Measurements from ENCODE around the gene OSGEPL1.
A peak's percentile ranks its signal among the peaks of the same experiment; 100 is the strongest.

Gene OSGEPL1

DNA sequence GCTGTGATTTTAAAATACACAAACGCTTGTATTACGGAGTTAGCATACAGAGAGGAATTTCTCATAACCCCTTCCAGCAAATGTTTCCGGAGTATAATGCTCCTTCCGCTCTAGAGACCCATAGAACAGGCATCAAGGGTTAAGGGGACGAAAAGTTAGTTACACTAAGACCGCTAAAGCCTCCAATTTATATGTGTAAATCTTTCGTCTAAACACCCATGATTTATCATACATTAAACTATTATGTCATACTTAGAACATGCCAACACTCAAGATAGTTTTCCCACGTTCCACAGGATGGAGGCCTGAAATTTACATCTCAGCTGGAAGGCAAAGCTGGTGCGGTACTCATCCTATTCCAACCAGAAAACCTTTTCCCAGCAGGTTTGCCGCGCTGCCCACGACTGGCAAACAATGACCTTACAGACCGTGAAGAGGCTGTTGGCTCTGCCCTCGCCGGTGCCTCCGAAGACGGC, 20.9 kb upstream of the OSGEPL1 start:
- Histone ChIP-seq H3F3A (ENCODE audit: insufficient read depth, low read length) (peaks cover 17% of the 10 kb centered on the region), H3K9ac (ENCODE audit: low read length) (peak overlapping the region; percentile 89), H3K4me1 (ENCODE audit: low read length) (peaks cover 12% of the 10 kb centered on the region), H4K20me1 (ENCODE audit: insufficient read depth, low read length) (no peaks in the 10 kb centered on the region), H3K36me3 (replicated peaks; ENCODE audit: insufficient read depth, low read length) (peaks cover 3% of the 10 kb centered on the region; the same call in 1 of the 2 replicates), H3K9me3 (replicated peaks; ENCODE audit: insufficient read depth, low read length) (no peaks in the 10 kb centered on the region), H3K4me3 (ENCODE audit: low read length) (peak overlapping the region; percentile 79), H3K27me3 (replicated peaks; ENCODE audit: insufficient read depth, low read length) (no peaks in the 10 kb centered on the region), H3K4me2 (ENCODE audit: low read depth, low read length) (peak overlapping the region; percentile 76), H3K9me2 (replicated peaks; ENCODE audit: insufficient read depth, low read length) (no peaks in the 10 kb centered on the region), H3K79me2 (ENCODE audit: low read length) (peaks cover 87% of the 10 kb centered on the region), H2AFZ (ENCODE audit: low read length) (peak overlapping the region; percentile 72), H3K27ac (ENCODE audit: low read length) (peak overlapping the region; percentile 95)
- peak; percentile 28 for DNase-seq
- TF ChIP-seq, protein P1, sequence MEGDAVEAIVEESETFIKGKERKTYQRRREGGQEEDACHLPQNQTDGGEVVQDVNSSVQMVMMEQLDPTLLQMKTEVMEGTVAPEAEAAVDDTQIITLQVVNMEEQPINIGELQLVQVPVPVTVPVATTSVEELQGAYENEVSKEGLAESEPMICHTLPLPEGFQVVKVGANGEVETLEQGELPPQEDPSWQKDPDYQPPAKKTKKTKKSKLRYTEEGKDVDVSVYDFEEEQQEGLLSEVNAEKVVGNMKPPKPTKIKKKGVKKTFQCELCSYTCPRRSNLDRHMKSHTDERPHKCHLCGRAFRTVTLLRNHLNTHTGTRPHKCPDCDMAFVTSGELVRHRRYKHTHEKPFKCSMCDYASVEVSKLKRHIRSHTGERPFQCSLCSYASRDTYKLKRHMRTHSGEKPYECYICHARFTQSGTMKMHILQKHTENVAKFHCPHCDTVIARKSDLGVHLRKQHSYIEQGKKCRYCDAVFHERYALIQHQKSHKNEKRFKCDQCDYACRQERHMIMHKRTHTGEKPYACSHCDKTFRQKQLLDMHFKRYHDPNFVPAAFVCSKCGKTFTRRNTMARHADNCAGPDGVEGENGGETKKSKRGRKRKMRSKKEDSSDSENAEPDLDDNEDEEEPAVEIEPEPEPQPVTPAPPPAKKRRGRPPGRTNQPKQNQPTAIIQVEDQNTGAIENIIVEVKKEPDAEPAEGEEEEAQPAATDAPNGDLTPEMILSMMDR (IDR thresholded peaks at IDR 0.05; ENCODE audit: low read length) = no peak
- TF ChIP-seq EZH2phosphoT487 (IDR thresholded peaks at IDR 0.05; ENCODE audit: low read length) = no peak
- TF ChIP-seq EZH2 (optimal IDR thresholded peaks at IDR 0.05; ENCODE audit: low read depth, low read length) = no peak

DNA sequence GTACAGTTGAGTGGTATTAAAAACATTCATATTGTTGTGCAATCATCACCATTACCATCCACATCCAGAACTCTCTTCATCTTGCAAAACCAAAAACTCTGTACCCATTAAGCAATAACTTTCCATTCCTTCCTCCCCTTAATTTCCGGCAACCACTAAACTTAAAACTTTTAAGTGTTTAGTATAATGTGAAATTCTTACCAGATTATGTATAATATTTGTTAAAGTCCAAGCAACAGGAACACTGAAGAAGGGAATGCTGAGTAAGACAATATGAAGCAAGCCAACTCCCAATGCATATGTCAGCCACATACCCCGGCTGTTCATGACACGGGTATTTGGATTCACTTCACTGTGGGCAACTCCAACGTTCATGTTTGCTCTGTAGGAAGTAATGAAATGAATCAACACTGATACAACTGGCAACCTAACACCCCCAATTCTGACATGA, 19.7 kb upstream of the OSGEPL1 start:
- no peak overlapping the region for H3K27ac ChIP-seq (ENCODE audit: low read length)
- H3K79me2 ChIP-seq (ENCODE audit: low read length) = peaks cover 80% of the 10 kb centered on the region
- H3K4me2 ChIP-seq (ENCODE audit: low read depth, low read length) = peak overlapping the region; percentile 76; the same call in 1 of the 2 replicates
- DNase-seq = no peak
- TF ChIP-seq EZH2phosphoT487 (IDR thresholded peaks at IDR 0.05; ENCODE audit: low read length) (no peak), EZH2 (optimal IDR thresholded peaks at IDR 0.05; ENCODE audit: low read depth, low read length) (no peak)
- TF ChIP-seq, protein P1 (IDR thresholded peaks at IDR 0.05; ENCODE audit: low read length) = no peak
- no peaks in the 10 kb centered on the region for H3K9me3 ChIP-seq (replicated peaks; ENCODE audit: insufficient read depth, low read length)
- H3K4me1 ChIP-seq (ENCODE audit: low read length) = peaks cover 12% of the 10 kb centered on the region
- peak overlapping the region; percentile 79; the same call in 1 of the 2 replicates for H3K4me3 ChIP-seq (ENCODE audit: low read length)
- H3F3A ChIP-seq (ENCODE audit: insufficient read depth, low read length) = peaks cover 17% of the 10 kb centered on the region
- H3K36me3 ChIP-seq (replicated peaks; ENCODE audit: insufficient read depth, low read length) = peaks cover 3% of the 10 kb centered on the region; the same call in 1 of the 2 replicates
- no peaks in the 10 kb centered on the region for H3K27me3 ChIP-seq (replicated peaks; ENCODE audit: insufficient read depth, low read length)
- no peaks in the 10 kb centered on the region for H4K20me1 ChIP-seq (ENCODE audit: insufficient read depth, low read length)
- peak overlapping the region; percentile 89; the same call in 1 of the 2 replicates for H3K9ac ChIP-seq (ENCODE audit: low read length)
- H3K9me2 ChIP-seq (replicated peaks; ENCODE audit: insufficient read depth, low read length) = no peaks in the 10 kb centered on the region
- no peak overlapping the region for H2AFZ ChIP-seq (ENCODE audit: low read length)

DNA sequence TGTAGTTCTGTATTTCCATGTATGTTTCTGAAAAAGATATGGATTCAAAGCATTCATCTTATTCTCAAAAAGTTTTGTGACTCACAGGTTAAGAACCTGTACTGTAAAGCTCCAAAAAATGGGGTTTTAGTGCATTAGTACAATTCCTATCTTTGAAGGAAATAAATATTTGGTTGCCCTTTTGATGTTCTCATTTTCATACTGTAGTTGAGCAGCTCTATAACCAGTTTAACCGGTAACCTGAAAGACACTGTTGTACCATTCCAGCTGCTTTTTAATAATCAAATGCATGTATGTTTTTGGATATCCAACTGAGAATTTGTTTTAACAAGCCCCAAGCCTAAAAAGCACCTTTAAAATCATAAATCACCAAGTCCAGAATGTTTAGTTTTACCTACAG, 9.6 kb upstream of the OSGEPL1 start:
- no peak overlapping the region for H3K4me3 ChIP-seq (ENCODE audit: low read length)
- no peak for DNase-seq
- TF ChIP-seq EZH2phosphoT487 (IDR thresholded peaks at IDR 0.05; ENCODE audit: low read length) (no peak), EZH2 (optimal IDR thresholded peaks at IDR 0.05; ENCODE audit: low read depth, low read length) (no peak)
- TF ChIP-seq, protein P1 (IDR thresholded peaks at IDR 0.05; ENCODE audit: low read length) = no peak
- H3K4me2 ChIP-seq (ENCODE audit: low read depth, low read length) = no peak overlapping the region
- no peak overlapping the region for H3K9ac ChIP-seq (ENCODE audit: low read length)
- peaks cover 8% of the 10 kb centered on the region for H3K79me2 ChIP-seq (ENCODE audit: low read length)
- no peaks in the 10 kb centered on the region for H4K20me1 ChIP-seq (ENCODE audit: insufficient read depth, low read length)
- no peaks in the 10 kb centered on the region for H3K9me2 ChIP-seq (replicated peaks; ENCODE audit: insufficient read depth, low read length)
- no peaks in the 10 kb centered on the region; the same call in 1 of the 2 replicates for H3K36me3 ChIP-seq (replicated peaks; ENCODE audit: insufficient read depth, low read length)
- no peak overlapping the region for H2AFZ ChIP-seq (ENCODE audit: low read length)
- no peaks in the 10 kb centered on the region for H3K4me1 ChIP-seq (ENCODE audit: low read length)
- H3K27ac ChIP-seq (ENCODE audit: low read length) = no peak overlapping the region
- H3F3A ChIP-seq (ENCODE audit: insufficient read depth, low read length) = no peaks in the 10 kb centered on the region
- H3K9me3 ChIP-seq (replicated peaks; ENCODE audit: insufficient read depth, low read length) = no peaks in the 10 kb centered on the region
- H3K27me3 ChIP-seq (replicated peaks; ENCODE audit: insufficient read depth, low read length) = no peaks in the 10 kb centered on the region

All from MM.1S (cell line).